H1 (cell line): ENCODE data around the gene THAP12. TPM values are rescaled to one million over a fixed set of nuclear protein-coding genes. Genes with fewer than 3 reads are reported as not detected.

Experiments used
- ATF3 ChIP-seq: IDR thresholded peaks from 2 replicates; pipeline ENCODE4 v1.6.1; 2011; ENCODE audit warnings: low read depth, mild to moderate bottlenecking, low read length; ENCODE audit not compliant: insufficient read depth
- CHD2 ChIP-seq: IDR thresholded peaks from 2 replicates; pipeline ENCODE4 v1.6.1; 2012; ENCODE audit warnings: low read length, improper control_type of control experiment
- CHD7 ChIP-seq: fragments of 300-600 bp; sonication (generic); IDR thresholded peaks from 2 replicates; pipeline ENCODE4 v1.7.1; 2012; ENCODE audit warnings: low read length, moderate library complexity, mild to moderate bottlenecking, inconsistent platforms; ENCODE audit not compliant: insufficient replicate concordance
- CTBP2 ChIP-seq: IDR thresholded peaks from 2 replicates; pipeline ENCODE4 v1.7.0; 2011; ENCODE audit warnings: borderline replicate concordance, mild to moderate bottlenecking, moderate library complexity, mixed read lengths, low read length; ENCODE audit not compliant: insufficient read depth, insufficient read length
- HDAC2 ChIP-seq, 2 experiments: fragments of 300-600 bp in 1 of 2; sonication (generic) in 1 of 2; IDR thresholded peaks; 2 replicates each; pipeline ENCODE4 v1.6.1; 2011 to 2012; ENCODE audit warnings: low read depth in 2 of 2, low read length in 2 of 2, mild to moderate bottlenecking in 2 of 2, moderate library complexity in 2 of 2, borderline replicate concordance in 1 of 2, inconsistent platforms in 1 of 2
- KDM5A ChIP-seq: fragments of 200-600 bp; IDR thresholded peaks from 2 replicates; pipeline ENCODE4 v1.7.1; 2012; ENCODE audit warnings: mild to moderate bottlenecking, low read length, inconsistent platforms, mixed read lengths
- NRF1 ChIP-seq: IDR thresholded peaks from 2 replicates; pipeline ENCODE4 v1.6.1; 2011; ENCODE audit warnings: mild to moderate bottlenecking, low read depth, low read length, improper control_type of control experiment
- POLR2AphosphoS5 ChIP-seq: IDR thresholded peaks from 2 replicates; pipeline ENCODE4 v1.6.1; 2011; ENCODE audit warnings: low read depth, low read length
- TAF1 ChIP-seq: IDR thresholded peaks from 2 replicates; pipeline ENCODE4 v1.6.1; 2011; ENCODE audit warnings: mild to moderate bottlenecking, low read depth, low read length
- TBP ChIP-seq: IDR thresholded peaks from 2 replicates; pipeline ENCODE4 v1.6.1; 2011; ENCODE audit warnings: low read depth, low read length, improper control_type of control experiment
- TEAD4 ChIP-seq: IDR thresholded peaks from 2 replicates; pipeline ENCODE4 v1.6.1; 2012; ENCODE audit warnings: low read depth, low read length, inconsistent platforms, mixed read lengths
- polyA plus RNA-seq, 7 experiments: library from polyadenylated mRNA; depleted of rRNA in 3 of 7; stranded (reverse) in 5 of 7; unstranded in 2 of 7; fragments of >200 nt in 5 of 7; fragments of 200-250 nt in 2 of 7; gene quantifications; 1 replicate in 5 of 7; 2 replicates in 1 of 7; 4 replicates in 1 of 7; pipeline versions ENCODE4 v1.2.1 to v1.2.3, GENCODE V29; 2011 to 2013; ENCODE audit warnings: missing spikeins in 2 of 7, mixed read lengths in 2 of 7
- total RNA-seq: library from RNA; stranded (reverse); fragmentation: NEBNext Ultra II Directional; extraction: Animal tissue kit (Norgen Biotek cat#: 25700); gene quantifications from 2 replicates; pipeline ENCODE4 v1.2.1, GENCODE V29; 2021

THAP12 gene
- total and polyA plus RNA-seq, 2 of the 8 experiments (the other 6 are each of a cell fraction or from before 2014, with no cell fraction given) = 12.0 to 39.9 TPM

- TF ChIP-seq CHD7 (no peak), HDAC2 (IDR thresholded peaks at IDR 0.05; ENCODE audit: borderline replicate concordance in 1 of 2, low read depth in 2 of 2, low read length in 2 of 2) (no peak), ATF3 (no peak), TAF1 (no peak), CTBP2 (no peak), TEAD4 (no peak), TBP (no peak), NRF1 (no peak), CHD2 (no peak), POLR2AphosphoS5 (no peak), KDM5A (no peak)
Observed at GRCh38 chr11:76348348-76348747, 32.6 kb downstream of the THAP12 start (continued).
